GM10266 (cell line): ENCODE results near the gene ARIH2.

Source experiments
- DNase-seq: peaks from one replicate; pipeline ENCODE4 v3.0.0; 2012; ENCODE audit errors: extremely low spot score
- TF ChIP-seq, protein P1 (sequence below): IDR thresholded peaks from 2 replicates; pipeline ENCODE4 v1.5.1; 2012; ENCODE audit warnings: mild to moderate bottlenecking, low read depth; ENCODE audit not compliant: control insufficient read depth, insufficient read depth; ENCODE audit errors: missing control alignments

ARIH2 gene

DNA sequence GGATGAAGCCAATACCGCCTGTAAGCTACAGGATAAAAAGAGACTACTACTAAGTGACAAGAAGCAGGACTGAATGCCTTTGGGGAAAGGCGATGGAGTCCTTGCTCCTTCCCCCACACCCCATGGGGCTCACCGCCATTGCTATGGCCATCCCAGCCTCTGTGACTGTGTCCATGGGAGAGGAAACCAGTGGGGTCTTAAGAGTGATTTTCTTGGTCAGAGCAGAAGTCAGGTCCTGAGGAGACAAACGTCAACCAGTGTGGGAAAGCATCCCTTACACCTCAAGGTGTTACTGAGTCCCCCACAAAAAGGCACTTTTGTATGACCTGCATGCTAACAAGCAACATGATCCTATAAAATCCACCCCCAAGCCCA, 109.6 kb downstream of the ARIH2 start:
- TF ChIP-seq, protein P1, sequence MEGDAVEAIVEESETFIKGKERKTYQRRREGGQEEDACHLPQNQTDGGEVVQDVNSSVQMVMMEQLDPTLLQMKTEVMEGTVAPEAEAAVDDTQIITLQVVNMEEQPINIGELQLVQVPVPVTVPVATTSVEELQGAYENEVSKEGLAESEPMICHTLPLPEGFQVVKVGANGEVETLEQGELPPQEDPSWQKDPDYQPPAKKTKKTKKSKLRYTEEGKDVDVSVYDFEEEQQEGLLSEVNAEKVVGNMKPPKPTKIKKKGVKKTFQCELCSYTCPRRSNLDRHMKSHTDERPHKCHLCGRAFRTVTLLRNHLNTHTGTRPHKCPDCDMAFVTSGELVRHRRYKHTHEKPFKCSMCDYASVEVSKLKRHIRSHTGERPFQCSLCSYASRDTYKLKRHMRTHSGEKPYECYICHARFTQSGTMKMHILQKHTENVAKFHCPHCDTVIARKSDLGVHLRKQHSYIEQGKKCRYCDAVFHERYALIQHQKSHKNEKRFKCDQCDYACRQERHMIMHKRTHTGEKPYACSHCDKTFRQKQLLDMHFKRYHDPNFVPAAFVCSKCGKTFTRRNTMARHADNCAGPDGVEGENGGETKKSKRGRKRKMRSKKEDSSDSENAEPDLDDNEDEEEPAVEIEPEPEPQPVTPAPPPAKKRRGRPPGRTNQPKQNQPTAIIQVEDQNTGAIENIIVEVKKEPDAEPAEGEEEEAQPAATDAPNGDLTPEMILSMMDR = no peak
- no peak for DNase-seq

DNA sequence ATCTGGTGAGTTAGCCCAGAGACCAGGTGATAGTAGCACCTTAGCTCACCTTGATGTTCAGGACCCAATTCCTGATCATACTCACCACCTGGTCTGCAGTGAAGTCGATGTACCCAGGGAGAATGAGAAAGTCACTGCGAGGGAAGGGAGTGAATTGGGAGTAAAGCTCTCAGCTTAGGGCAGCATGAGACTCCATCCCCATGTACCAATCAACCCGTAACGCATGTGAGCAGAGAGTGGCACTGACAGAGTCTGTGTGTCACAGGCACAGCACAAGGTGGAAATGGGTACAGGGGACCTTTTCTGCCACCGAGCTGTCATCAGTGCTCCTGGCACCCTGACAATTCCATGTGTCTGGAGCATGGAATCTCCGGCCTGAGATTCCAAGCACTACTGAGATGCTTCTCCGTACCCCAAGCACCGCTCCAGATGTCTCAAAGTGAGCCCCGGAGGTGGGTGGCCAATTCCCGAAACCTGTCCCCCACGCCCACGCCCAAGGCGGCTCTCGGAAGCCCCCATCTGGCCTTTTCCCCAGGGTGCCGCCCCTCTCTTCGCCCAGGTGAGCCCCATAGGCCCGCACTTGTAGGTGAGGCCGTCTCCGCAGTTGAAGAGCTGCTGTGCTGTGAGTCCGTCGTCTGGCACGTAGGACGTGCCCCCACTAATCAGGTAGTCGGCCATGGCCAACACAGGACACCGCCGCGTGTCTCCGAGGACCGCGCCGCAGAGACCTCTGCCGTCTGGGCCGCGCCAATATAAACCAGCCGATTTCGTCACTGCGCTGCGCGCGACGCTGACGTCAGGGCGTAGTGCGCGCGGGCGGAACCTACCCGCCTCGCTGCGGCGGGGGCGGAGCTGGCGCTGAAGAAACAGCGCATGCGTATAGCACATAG, 110.3 kb downstream of the ARIH2 start, which contains the start of gene IMPDH2:
TSS of gene IMPDH2 (minus strand) at position 726 of the 890 bp plus-strand sequence. CDS start at position 678, 48 bp downstream.
- peak; percentile 89 for DNase-seq
- TF ChIP-seq, protein P1 = peak; percentile 38

DNA sequence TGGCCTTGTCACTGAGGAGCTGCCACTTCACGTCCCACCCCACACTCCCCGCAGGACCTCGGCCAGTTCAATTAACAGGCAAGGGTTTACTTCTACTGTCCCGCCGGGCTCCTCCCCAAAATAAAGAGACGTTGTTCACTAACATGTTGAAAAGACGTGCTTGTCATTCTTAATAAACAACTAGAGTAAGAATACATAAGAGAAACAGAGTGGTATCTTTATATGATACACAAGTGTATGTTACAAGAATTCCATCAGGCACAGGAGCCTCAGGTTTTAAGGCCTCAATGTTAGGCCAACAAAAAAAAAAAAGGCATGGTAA, 110.9 kb downstream of the ARIH2 start:
- TF ChIP-seq, protein P1 = no peak
- DNase-seq = no peak

DNA sequence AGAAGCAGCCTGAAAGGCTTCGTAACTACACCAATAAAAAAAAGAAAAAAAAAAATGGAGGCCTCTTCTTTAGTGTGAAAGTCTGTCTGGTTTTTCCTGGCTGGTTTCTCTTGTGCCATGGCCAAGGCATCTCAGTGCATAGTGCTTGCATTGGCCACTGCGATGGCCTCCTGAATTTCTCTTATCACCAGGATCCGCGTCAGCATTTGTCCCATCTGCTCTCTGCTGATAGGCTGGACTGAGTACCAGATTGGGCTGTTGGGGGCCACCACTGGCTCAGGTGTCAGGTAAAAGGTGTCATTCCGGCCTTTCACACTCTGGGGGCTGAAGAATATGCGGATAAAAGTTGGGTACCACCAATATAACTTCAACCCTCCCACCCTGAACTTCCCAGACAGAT, 111.7 kb downstream of the ARIH2 start:
- no peak for DNase-seq
- TF ChIP-seq, protein P1 = no peak

DNA sequence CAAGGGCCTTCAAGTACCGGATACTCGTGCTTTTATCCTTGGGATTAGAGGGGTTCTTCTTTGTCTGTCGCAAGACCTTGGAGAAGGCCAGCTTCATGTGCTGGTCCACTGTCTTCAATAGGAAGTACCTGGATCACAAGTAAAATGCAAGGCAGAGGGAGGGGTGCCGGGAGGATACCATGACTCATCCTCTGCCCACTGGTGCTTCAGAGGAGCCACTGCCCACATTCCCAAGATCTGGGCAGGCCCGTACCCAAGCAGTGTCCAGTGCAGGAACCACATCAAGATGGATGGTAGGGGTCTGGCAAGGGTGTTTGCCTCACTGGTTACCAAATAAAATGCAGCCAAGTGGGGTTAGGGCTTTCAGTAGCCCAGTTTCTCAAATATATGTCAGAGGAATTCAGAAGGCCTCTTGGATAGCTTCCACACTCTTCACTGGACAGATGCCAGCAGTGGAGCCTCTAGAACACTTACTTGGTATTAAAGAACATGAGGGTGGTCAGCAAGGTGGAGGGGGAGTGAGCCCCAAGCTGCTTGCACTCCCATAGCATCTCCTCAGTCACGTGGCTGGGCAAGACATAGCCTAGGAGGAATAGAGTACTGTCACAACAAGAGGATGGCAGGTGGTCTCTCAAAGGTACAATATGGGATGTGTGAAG, 114.1 kb downstream of the ARIH2 start:
- TF ChIP-seq, protein P1 = no peak
- DNase-seq = no peak

DNA sequence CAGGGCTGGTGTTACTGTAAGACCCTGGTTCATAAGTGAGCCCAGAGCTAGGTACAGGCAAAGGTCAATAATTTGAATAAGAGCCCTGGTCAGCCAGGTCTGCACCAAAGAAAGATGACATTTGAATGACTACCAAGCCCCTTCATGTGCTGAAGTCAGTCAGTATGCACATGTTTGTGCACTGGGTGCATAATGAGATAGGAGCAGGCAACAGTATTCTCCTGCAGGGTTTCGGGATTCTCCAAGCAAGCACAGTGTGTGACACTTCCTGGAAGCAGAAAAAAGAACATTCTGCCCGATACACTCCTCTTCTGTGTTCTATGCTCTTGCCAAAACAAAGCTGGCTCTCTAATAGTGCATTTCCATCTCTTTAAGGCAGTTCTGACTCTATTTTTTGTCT, 116.0 kb downstream of the ARIH2 start:
- TF ChIP-seq, protein P1 = no peak
- DNase-seq = no peak

DNA sequence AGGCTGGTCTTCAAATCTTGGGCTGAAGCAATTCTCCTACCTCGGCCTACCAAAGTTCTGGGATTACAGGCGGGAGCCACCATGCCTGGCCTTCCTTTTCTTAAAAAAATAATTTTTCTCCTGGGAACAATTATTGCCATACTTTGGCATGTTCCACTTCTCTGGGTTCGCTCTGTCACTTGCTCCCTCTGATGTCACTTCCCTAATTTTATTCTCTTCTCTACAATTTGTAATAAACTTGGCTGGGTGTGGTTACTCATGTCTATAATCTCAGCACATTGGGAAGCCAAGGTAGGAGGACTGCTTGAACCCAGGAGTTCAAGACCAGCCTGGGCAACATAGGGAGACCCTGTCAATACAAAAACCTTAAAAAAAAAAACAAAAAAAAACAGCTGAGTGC, 116.6 kb downstream of the ARIH2 start:
- DNase-seq = no peak

More for the DNA sequence above, 116.6 kb downstream of the ARIH2 start:
- TF ChIP-seq, protein P1 = no peak
